ENCODE data around the gene G3BP1.

GRCh38 chr5:151781201-151781600, 9.4 kb downstream of the G3BP1 start:
- TF ChIP-seq POLR2A (IDR thresholded peaks at IDR 0.05): no peak
- TF ChIP-seq, protein P1, sequence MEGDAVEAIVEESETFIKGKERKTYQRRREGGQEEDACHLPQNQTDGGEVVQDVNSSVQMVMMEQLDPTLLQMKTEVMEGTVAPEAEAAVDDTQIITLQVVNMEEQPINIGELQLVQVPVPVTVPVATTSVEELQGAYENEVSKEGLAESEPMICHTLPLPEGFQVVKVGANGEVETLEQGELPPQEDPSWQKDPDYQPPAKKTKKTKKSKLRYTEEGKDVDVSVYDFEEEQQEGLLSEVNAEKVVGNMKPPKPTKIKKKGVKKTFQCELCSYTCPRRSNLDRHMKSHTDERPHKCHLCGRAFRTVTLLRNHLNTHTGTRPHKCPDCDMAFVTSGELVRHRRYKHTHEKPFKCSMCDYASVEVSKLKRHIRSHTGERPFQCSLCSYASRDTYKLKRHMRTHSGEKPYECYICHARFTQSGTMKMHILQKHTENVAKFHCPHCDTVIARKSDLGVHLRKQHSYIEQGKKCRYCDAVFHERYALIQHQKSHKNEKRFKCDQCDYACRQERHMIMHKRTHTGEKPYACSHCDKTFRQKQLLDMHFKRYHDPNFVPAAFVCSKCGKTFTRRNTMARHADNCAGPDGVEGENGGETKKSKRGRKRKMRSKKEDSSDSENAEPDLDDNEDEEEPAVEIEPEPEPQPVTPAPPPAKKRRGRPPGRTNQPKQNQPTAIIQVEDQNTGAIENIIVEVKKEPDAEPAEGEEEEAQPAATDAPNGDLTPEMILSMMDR (IDR thresholded peaks at IDR 0.05): no peak
- TF ChIP-seq POLR2AphosphoS5 (IDR thresholded peaks at IDR 0.05): no peak
